ENCODE results near the gene PPIF. TPM values are rescaled to one million over a fixed set of nuclear protein-coding genes. Genes with fewer than 3 reads are reported as not detected.

PPIF gene
- polyA plus RNA-seq, 1 donor = 66.9 TPM

DNA sequence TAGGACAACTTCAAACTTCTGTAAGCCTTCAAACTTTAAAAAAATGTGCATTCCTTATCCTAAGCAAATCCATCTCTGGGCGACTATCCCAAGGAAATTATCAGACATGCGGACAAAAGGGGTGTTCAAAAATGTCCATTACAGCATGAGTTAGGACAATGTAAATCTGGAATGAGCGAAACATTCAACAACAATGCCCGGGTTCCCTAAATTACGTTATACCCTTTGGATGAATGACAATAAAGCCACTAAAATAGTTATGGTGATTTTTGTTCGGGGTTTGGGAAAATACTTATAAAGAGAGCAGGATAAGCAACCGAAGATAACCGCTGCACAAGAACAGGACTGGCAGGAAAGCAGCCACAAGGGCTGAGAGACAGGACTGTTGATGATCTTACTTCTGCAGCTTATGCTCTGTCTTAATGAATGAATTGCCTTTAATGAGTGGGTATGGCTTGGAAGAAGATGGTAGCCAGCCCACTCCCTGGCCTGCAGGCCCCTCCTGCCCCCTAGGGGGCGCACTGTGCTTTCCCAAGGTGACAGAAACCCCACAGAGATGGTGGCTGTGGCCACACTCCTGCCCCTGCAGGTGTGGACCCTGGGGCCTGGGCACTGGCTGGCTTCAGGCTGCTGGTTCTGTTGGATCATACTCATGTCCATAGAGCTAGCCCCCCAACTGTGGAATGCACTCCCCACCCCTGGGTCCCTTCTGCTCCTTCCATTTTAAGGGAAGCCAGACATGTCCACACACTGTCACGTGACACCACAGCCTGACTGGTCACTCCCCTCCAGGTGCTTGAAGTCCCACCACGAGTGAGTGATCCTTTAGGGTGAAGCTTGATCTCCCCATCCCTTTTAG, 53.1 kb downstream of the PPIF start:
- no peak for DNase-seq

DNA sequence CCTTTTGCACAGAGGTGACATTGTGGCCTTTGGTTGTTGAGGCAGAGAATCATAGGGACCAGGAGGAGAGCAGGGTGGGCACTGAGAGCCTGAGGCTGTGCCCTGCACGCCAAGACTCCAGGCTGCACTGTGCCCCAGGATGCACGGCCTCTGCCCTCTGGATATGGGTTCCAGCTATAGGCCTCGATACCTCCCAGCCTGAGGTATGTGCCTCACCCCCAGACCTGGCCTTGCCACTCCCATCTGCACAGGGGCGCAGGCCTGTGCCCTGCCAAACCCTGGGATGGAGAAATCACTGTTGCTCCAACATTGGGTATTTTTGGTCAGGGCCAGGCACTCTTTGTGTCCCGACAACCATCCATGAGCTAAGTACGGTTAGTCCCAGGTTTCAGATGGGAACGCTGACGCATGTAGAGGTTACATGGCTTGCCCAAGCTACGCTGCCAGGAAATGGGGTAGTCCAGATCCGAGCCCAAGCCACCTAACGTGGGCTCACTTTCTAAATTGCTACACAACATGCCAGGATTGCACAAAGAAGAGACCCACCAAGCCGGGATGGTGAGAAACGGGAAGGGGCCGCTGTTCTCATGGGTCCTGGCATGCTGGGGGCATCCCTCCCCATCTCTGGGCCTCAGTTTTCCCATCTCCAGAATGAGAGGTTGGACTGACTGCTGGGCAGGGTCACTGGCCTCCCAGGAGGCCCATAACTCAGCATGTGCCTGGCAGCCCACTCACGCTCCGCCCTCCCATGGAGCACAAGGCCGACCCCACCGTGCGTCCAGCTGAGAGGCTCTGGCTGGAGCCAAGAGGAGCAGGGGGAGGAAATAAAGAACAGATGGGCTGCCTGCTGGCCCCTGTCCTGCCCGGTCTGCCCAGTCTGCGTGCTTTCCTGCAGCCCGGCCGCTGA, 54.0 kb downstream of the PPIF start:
- DNase-seq = no peak

DNA sequence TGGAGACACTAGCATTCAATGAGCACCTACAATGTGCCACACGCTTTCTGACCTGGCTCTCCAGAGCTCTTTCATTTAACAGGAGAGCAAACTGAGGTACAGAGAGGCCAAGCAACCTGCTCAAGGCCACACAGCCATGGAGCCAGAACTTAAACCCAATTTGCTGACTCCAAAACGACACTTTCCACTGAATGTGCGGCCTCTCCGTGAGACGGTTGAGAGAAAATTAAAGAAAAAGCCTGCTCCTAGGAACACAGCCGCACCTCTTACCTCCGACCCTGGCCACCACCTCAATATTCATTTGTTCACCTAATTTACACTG, 55.3 kb downstream of the PPIF start:
- DNase-seq = no peak

DNA sequence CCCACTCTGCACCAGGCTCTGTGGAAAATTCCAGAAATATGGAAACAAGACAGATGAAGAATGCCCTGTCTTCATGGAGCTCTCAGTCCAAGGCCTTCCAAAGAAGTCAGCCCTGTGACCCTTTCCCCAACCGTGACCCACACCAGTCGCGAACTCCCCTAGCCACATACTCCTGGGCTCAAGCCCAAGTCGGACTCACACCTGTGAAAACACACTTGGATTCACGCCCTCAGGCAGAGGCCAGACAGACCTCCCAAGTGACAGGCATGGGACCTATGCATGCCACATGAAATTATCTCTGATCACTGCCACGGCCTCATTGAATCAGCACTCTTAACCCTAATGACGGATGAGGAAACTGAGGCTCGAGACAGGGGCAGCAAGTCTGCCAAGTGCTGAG, 55.7 kb downstream of the PPIF start:
- DNase-seq = no peak

DNA sequence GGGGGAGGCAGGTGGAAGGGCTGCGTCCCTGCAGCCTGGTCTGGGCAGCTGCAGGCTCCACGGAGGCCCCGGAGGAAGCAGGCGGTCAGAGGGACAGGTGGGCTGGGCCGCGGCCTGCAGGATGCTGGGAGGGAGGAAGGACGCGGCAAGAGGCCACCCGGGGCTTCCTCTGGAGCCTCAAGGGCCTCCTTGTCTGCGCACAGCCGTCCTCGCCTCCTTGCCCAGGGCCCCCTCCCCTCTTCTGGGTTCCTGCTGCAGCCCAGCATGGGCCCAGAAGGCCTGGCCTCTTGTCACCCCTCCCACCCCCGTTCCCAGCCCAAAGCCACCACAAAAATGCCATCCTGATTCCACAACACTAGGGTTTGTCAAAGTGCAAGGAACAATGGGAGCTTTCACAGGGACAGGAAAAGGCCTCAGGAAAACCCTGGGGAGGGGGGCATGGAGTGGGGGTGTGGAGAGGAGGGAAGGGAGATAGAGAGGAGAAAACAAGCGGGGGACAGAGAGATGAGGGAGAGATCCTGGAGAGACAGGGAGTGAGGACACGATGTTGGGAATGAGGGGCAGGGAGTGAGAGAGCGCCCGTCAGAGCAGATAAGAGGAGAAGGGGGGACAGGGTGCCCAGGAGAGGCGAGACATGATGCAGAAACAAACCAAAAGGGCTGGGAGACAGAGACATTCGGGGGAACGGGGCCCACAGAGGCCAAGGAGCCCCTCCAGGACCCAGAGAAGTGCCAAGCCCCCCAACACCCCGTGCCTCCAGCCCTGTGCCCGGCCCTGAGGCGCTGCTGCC, 56.4 kb downstream of the PPIF start:
- no peak for DNase-seq

DNA sequence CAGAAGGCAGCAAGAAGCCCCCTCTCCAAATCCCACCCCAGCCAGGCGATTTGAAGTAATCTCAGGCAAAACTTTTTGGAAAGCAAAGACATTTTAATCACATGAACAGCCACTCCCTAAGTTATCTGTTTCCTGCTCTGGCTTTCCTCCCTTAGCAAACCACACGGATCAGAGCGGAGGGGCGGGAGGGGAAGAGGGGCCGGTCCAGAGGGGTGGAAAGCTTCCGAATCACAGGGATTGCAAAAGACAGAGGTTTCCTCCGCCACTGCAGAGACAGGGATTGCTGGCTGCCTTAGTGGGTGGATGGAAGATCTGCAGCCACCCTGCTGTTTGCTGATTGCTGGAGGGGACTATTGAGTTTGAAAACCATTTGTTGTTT, 57.0 kb downstream of the PPIF start:
- DNase-seq = no peak

DNA sequence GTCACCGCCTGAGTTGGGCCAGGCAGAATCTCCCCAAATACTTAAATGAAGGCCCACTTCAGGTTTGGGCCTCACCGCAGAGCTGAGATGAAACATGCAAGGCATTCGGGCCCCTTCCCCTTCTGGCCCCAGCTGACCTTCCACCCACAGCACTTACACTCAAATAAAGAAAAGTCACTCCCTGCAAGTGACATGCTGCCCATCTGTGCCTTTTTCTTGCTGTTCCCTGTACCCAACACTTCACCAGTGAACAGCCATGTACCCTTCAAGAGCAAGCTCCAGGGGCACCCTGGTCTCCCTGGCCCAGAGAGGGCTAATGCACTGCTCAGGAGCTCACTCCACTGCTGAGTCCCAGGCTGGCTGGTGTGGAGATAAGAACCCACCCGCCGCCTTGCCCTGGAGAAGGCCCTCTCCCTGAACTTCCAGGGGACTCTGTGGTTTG, 57.4 kb downstream of the PPIF start:
- no peak for DNase-seq

Other genes starting within 250 kb of the PPIF start
- 19.8 TPM for gene ZCCHC24, start 98.2 kb downstream of the PPIF start, polyA plus RNA-seq (ENCODE audit: insufficient read length)
- 1.4 TPM for gene EIF5AL1, start 165.1 kb downstream of the PPIF start, polyA plus RNA-seq (ENCODE audit: insufficient read length)
- 0.25 TPM for gene SFTPA2, start 212.9 kb downstream of the PPIF start, polyA plus RNA-seq (ENCODE audit: insufficient read length)